SK-N-SH (cell line): ENCODE results near the gene NLRC5. TPM values are rescaled to one million over a fixed set of nuclear protein-coding genes. Genes with fewer than 3 reads are reported as not detected.

Experiments
- CTCF ChIA-PET: fragments of 300-600, 350-600 bp; formaldehyde crosslinking; extraction: SDS; loops from one replicate; lab custom pipeline; 2021; lab: Yijun Ruan, JAX
- POLR2A ChIA-PET: fragments of 350-600 bp; sonication (Branson Sonifier 250); formaldehyde crosslinking; extraction: SDS; loops from one replicate; lab custom pipeline; 2020; ENCODE audit warnings: antibody characterized with exemption, inconsistent platforms; lab: Yijun Ruan, JAX
- DNase-seq: peaks from one replicate; pipeline ENCODE4 v3.0.0; 2012
- H2AFZ ChIP-seq: fragments of 200-600 bp; sonication (generic); 2 replicates; pipeline ENCODE4 v1.8.1; 2016; ENCODE audit warnings: antibody characterized with exemption, mild to moderate bottlenecking, low read depth
- H3F3A ChIP-seq: fragments of 200-600 bp; sonication (generic); replicated peaks from 2 replicates; pipeline ENCODE3; 2016; ENCODE audit warnings: antibody characterized with exemption, mild to moderate bottlenecking; ENCODE audit not compliant: insufficient read depth
- H3K27ac ChIP-seq, 2 experiments: fragments of 200-500 bp in 1 of 2; fragments of 200-600 bp in 1 of 2; sonication (Bioruptor generic) in 1 of 2; sonication (generic), shearing (Covaris generic) in 1 of 2; 2 replicates each; pipeline versions ENCODE4 v1.5.1 to v1.6.1; 2014 to 2016; ENCODE audit warnings: low read depth in 2 of 2, inconsistent platforms in 1 of 2, low read length in 1 of 2, mild to moderate bottlenecking in 1 of 2, mixed read lengths in 1 of 2
- H3K27me3 ChIP-seq: fragments of 200-600 bp; sonication (generic), shearing (Covaris generic); 2 replicates; pipeline ENCODE4 v1.6.1; 2016; ENCODE audit warnings: mixed run types; ENCODE audit not compliant: insufficient read depth
- H3K36me3 ChIP-seq, 2 experiments: fragments of 200-500 bp in 1 of 2; fragments of 200-600 bp in 1 of 2; sonication (Bioruptor generic) in 1 of 2; sonication (generic) in 1 of 2; replicated peaks in 1 of 2; 2 replicates each; pipeline versions ENCODE3 to v1.5.1; 2014 to 2016; ENCODE audit warnings: low read length in 1 of 2, mild to moderate bottlenecking in 1 of 2; ENCODE audit not compliant: insufficient read depth in 2 of 2, control insufficient read depth in 1 of 2
- H3K4me1 ChIP-seq, 2 experiments: fragments of 200-500 bp in 1 of 2; fragments of 200-600 bp in 1 of 2; sonication (Bioruptor generic) in 1 of 2; sonication (generic), shearing (Covaris generic) in 1 of 2; 2 replicates each; pipeline versions ENCODE4 v1.5.1 to v1.6.1; 2014 to 2016; ENCODE audit warnings: low read depth in 1 of 2, low read length in 1 of 2, mixed run types in 1 of 2; ENCODE audit not compliant: insufficient read depth in 2 of 2, control insufficient read depth in 1 of 2
- H3K4me2 ChIP-seq: fragments of 200-600 bp; sonication (generic), shearing (Covaris generic); 2 replicates; pipeline ENCODE4 v1.6.1; 2017; ENCODE audit warnings: mixed run types
- H3K4me3 ChIP-seq, 2 experiments: fragments of 200-500 bp in 1 of 2; fragments of 200-600 bp in 1 of 2; sonication (Bioruptor generic) in 1 of 2; sonication (generic), shearing (Covaris generic) in 1 of 2; 2 replicates each; pipeline versions ENCODE4 v1.5.1 to v1.8.1; 2014 to 2016; ENCODE audit warnings: low read depth in 2 of 2, inconsistent platforms in 1 of 2, low read length in 1 of 2, mild to moderate bottlenecking in 1 of 2, mixed read lengths in 1 of 2, moderate library complexity in 1 of 2
- H3K79me2 ChIP-seq: fragments of 200-600 bp; sonication (generic); 2 replicates; pipeline ENCODE4 v1.8.1; 2017; ENCODE audit warnings: mild to moderate bottlenecking; ENCODE audit not compliant: insufficient read depth
- H3K9ac ChIP-seq: fragments of 200-600 bp; sonication (generic); 2 replicates; pipeline ENCODE4 v1.6.1; 2017; ENCODE audit warnings: mixed run types
- H3K9me2 ChIP-seq: fragments of 200-600 bp; sonication (generic); 2 replicates; pipeline ENCODE4 v1.6.1; 2017; ENCODE audit warnings: mixed run types
- H3K9me3 ChIP-seq: fragments of 200-600 bp; sonication (generic); 2 replicates; pipeline ENCODE4 v1.6.1; 2017; ENCODE audit warnings: mixed run types, mild to moderate bottlenecking, moderate library complexity
- H4K20me1 ChIP-seq: fragments of 200-600 bp; sonication (generic); 2 replicates; pipeline ENCODE4 v1.6.1; 2017; ENCODE audit warnings: mild to moderate bottlenecking, mixed run types; ENCODE audit not compliant: insufficient read depth
- CTCF ChIP-seq: fragments of 200-600 bp; sonication (generic); IDR thresholded peaks from 2 replicates; pipeline ENCODE4 v1.6.1; 2017; ENCODE audit warnings: antibody characterized with exemption, mild to moderate bottlenecking, moderate library complexity
- ELF1 ChIP-seq: IDR thresholded peaks from 2 replicates; pipeline ENCODE4 v1.4.0; 2012
- EP300 ChIP-seq, 2 experiments: IDR thresholded peaks; 2 replicates each; pipeline versions ENCODE4 v1.4.0 to v1.6.1; 2012; ENCODE audit warnings: borderline replicate concordance in 1 of 2, low read depth in 1 of 2, low read length in 1 of 2
- FOXJ3 ChIP-seq: sonication (generic); formaldehyde crosslinking; IDR thresholded peaks from 2 replicates; pipeline ENCODE4 v1.5.1; 2020; ENCODE audit warnings: mild to moderate bottlenecking, missing genetic modification reagents
- FOXM1 ChIP-seq: IDR thresholded peaks from 2 replicates; pipeline ENCODE4 v1.4.0; 2012; ENCODE audit warnings: low read depth, mild to moderate bottlenecking
- GATA2 ChIP-seq: sonication (generic); formaldehyde crosslinking; IDR thresholded peaks from 2 replicates; pipeline ENCODE4 v1.5.0; 2020; ENCODE audit warnings: mild to moderate bottlenecking, missing genetic modification reagents
- MXI1 ChIP-seq: IDR thresholded peaks from 2 replicates; pipeline ENCODE4 v1.6.1; 2012; ENCODE audit warnings: mild to moderate bottlenecking, low read depth, low read length, improper control_type of control experiment
- NFIC ChIP-seq: IDR thresholded peaks from 2 replicates; pipeline ENCODE4 v1.4.0; 2012; ENCODE audit warnings: borderline replicate concordance
- NRF1 ChIP-seq: IDR thresholded peaks from 2 replicates; pipeline ENCODE4 v1.6.1; 2012; ENCODE audit warnings: low read depth, mild to moderate bottlenecking, low read length
- POLR2AphosphoS5 ChIP-seq: IDR thresholded peaks from 2 replicates; pipeline ENCODE4 v1.6.1; 2012; ENCODE audit warnings: low read depth, low read length
- RAD21 ChIP-seq: IDR thresholded peaks from 2 replicates; pipeline ENCODE4 v1.6.1; 2012; ENCODE audit warnings: mild to moderate bottlenecking, low read length
- RCOR1 ChIP-seq: fragments of 150-350 bp; IDR thresholded peaks from 2 replicates; pipeline ENCODE4 v1.6.1; 2017; ENCODE audit warnings: antibody characterized with exemption, low read length
- RFX5 ChIP-seq: IDR thresholded peaks from 2 replicates; pipeline ENCODE4 v1.6.1; 2012; ENCODE audit warnings: mild to moderate bottlenecking, improper control_type of control experiment, low read length
- RXRA ChIP-seq: IDR thresholded peaks from 2 replicates; pipeline ENCODE4 v1.4.0; 2012; ENCODE audit warnings: low read depth, mild to moderate bottlenecking, borderline replicate concordance
- SIN3A ChIP-seq: IDR thresholded peaks from 2 replicates; pipeline ENCODE4 v1.6.1; 2012; ENCODE audit warnings: low read depth, mild to moderate bottlenecking, low read length, moderate library complexity, borderline replicate concordance
- SMC3 ChIP-seq: IDR thresholded peaks from 2 replicates; pipeline ENCODE4 v1.6.1; 2012; ENCODE audit warnings: low read depth, low read length, improper control_type of control experiment
- TAF1 ChIP-seq: IDR thresholded peaks from 2 replicates; pipeline ENCODE4 v1.6.1; 2012; ENCODE audit warnings: low read depth, mild to moderate bottlenecking, low read length, moderate library complexity, borderline replicate concordance
- TCF12 ChIP-seq: IDR thresholded peaks from 2 replicates; pipeline ENCODE4 v1.4.0; 2012
- TEAD4 ChIP-seq: IDR thresholded peaks from 2 replicates; pipeline ENCODE4 v1.4.0; 2012; ENCODE audit warnings: mild to moderate bottlenecking, borderline replicate concordance; ENCODE audit not compliant: insufficient read depth
- USF1 ChIP-seq: IDR thresholded peaks from 2 replicates; pipeline ENCODE4 v1.4.0; 2012; ENCODE audit warnings: low read depth, borderline replicate concordance
- YY1 ChIP-seq: IDR thresholded peaks from 2 replicates; pipeline ENCODE4 v1.4.0; 2012; ENCODE audit warnings: low read depth, mild to moderate bottlenecking
- WGBS: methylation state at CpG from one replicate; pipeline ENCODE4 v1.1.6; 2017; ENCODE audit warnings: low lambda C conversion rate; 5-methylcytosine and 5-hydroxymethylcytosine counted together
- polyA plus RNA-seq, 3 experiments: library from polyadenylated mRNA; depleted of rRNA; stranded (reverse); fragments of >200 nt; gene quantifications; 2 replicates each; pipeline ENCODE4 v1.2.3, GENCODE V29; 2012
- TF ChIP-seq, protein P1 (sequence below): fragments of 150-350 bp; IDR thresholded peaks from 2 replicates; pipeline ENCODE4 v1.6.1; 2016; ENCODE audit warnings: mild to moderate bottlenecking, low read depth, low read length
- TF ChIP-seq, protein P2 (sequence below): IDR thresholded peaks from 2 replicates; pipeline ENCODE4 v1.4.0; 2012; ENCODE audit warnings: low read depth
- TF ChIP-seq, protein P3 (sequence below): IDR thresholded peaks from 2 replicates; pipeline ENCODE4 v1.6.1; 2012; ENCODE audit warnings: mild to moderate bottlenecking, low read depth, low read length, moderate library complexity
- TF ChIP-seq, protein P4 (sequence below): IDR thresholded peaks from 2 replicates; pipeline ENCODE4 v1.4.0; 2012; ENCODE audit warnings: low read depth, borderline replicate concordance

The NLRC5 gene
- polyA plus RNA-seq, 1 of the 3 experiments (the other 2 are of a cell fraction): 6.5 TPM

DNA sequence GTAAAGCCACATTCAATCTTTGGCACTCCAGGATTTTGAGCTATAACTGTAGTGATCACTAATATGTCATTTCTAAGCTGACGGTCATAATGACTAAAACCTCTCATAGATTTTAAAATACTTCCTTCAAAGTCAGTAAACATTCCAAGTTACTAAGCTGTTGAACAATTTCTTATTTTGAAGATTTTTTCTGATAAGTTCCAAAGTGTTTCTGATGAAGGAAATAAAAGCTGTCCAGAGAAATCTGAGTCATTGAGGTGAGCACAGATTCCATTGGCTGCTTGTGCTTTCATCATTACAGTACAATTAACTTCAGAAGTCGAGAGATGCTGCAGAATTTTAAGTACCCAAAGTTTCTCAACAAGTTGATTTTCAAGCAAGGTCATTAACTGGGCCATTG is 23.9 kb downstream of the NLRC5 start:
- H4K20me1 ChIP-seq: no peaks in the 10 kb centered on the region
- no peaks in the 10 kb centered on the region for H3K9me3 ChIP-seq
- peaks cover 0 to 4% of the 10 kb centered on the region in 2 experiments for H3K36me3 ChIP-seq
- no peak for DNase-seq
- no peak overlapping the region for H3K4me3 ChIP-seq
- no peaks in the 10 kb centered on the region for H3K27me3 ChIP-seq
- H3F3A ChIP-seq: peaks cover 5% of the 10 kb centered on the region
- H3K9ac ChIP-seq: no peak overlapping the region
- no peaks in the 10 kb centered on the region for H3K9me2 ChIP-seq
- H3K27ac ChIP-seq: peak overlapping the region in 1 of 2 experiments; percentile 40; a peak in 2 of 4 replicates
- H3K4me2 ChIP-seq: peak overlapping the region; percentile 25; the same call in 1 of the 2 replicates
- no peak overlapping the region for H2AFZ ChIP-seq
- ChIA-PET POLR2A (no interaction called here), CTCF (no interaction called here)
- H3K79me2 ChIP-seq: no peaks in the 10 kb centered on the region; the same call in 1 of the 2 replicates
- H3K4me1 ChIP-seq: peaks cover 0 to 9% of the 10 kb centered on the region in 2 experiments; a peak in 1 of 4 replicates
- 32% methylated on average over 2 of the region's 2 CpGs for WGBS
- TF ChIP-seq TCF12 (peak; percentile 44), MXI1 (no peak), YY1 (no peak), ELF1 (no peak), RXRA (no peak), NFIC (0 out of 2 replicates have a peak, but pooled peaks have one; percentile 22), EP300 (IDR thresholded peaks at IDR 0.05; ENCODE audit: borderline replicate concordance in 1 of 2, low read depth in 1 of 2, low read length in 1 of 2) (peak in 1 of 2 experiments; percentile 29; a peak in 1 of 4 replicates), FOXM1 (no peak), POLR2AphosphoS5 (no peak), FOXJ3 (CRISPR knock-in tag) (no peak), TAF1 (no peak), SIN3A (no peak), SMC3 (no peak), USF1 (no peak), GATA2 (no peak), RFX5 (no peak), CTCF (no peak), TEAD4 (peak; percentile 43; the same call in 1 of the 2 replicates), NRF1 (no peak), RCOR1 (no peak), RAD21 (no peak)
- TF ChIP-seq, protein P1, sequence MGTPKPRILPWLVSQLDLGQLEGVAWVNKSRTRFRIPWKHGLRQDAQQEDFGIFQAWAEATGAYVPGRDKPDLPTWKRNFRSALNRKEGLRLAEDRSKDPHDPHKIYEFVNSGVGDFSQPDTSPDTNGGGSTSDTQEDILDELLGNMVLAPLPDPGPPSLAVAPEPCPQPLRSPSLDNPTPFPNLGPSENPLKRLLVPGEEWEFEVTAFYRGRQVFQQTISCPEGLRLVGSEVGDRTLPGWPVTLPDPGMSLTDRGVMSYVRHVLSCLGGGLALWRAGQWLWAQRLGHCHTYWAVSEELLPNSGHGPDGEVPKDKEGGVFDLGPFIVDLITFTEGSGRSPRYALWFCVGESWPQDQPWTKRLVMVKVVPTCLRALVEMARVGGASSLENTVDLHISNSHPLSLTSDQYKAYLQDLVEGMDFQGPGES: no peak
- TF ChIP-seq, protein P2, sequence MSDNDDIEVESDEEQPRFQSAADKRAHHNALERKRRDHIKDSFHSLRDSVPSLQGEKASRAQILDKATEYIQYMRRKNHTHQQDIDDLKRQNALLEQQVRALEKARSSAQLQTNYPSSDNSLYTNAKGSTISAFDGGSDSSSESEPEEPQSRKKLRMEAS: no peak
- TF ChIP-seq, protein P3, sequence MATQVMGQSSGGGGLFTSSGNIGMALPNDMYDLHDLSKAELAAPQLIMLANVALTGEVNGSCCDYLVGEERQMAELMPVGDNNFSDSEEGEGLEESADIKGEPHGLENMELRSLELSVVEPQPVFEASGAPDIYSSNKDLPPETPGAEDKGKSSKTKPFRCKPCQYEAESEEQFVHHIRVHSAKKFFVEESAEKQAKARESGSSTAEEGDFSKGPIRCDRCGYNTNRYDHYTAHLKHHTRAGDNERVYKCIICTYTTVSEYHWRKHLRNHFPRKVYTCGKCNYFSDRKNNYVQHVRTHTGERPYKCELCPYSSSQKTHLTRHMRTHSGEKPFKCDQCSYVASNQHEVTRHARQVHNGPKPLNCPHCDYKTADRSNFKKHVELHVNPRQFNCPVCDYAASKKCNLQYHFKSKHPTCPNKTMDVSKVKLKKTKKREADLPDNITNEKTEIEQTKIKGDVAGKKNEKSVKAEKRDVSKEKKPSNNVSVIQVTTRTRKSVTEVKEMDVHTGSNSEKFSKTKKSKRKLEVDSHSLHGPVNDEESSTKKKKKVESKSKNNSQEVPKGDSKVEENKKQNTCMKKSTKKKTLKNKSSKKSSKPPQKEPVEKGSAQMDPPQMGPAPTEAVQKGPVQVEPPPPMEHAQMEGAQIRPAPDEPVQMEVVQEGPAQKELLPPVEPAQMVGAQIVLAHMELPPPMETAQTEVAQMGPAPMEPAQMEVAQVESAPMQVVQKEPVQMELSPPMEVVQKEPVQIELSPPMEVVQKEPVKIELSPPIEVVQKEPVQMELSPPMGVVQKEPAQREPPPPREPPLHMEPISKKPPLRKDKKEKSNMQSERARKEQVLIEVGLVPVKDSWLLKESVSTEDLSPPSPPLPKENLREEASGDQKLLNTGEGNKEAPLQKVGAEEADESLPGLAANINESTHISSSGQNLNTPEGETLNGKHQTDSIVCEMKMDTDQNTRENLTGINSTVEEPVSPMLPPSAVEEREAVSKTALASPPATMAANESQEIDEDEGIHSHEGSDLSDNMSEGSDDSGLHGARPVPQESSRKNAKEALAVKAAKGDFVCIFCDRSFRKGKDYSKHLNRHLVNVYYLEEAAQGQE: no peak
- TF ChIP-seq, protein P4, sequence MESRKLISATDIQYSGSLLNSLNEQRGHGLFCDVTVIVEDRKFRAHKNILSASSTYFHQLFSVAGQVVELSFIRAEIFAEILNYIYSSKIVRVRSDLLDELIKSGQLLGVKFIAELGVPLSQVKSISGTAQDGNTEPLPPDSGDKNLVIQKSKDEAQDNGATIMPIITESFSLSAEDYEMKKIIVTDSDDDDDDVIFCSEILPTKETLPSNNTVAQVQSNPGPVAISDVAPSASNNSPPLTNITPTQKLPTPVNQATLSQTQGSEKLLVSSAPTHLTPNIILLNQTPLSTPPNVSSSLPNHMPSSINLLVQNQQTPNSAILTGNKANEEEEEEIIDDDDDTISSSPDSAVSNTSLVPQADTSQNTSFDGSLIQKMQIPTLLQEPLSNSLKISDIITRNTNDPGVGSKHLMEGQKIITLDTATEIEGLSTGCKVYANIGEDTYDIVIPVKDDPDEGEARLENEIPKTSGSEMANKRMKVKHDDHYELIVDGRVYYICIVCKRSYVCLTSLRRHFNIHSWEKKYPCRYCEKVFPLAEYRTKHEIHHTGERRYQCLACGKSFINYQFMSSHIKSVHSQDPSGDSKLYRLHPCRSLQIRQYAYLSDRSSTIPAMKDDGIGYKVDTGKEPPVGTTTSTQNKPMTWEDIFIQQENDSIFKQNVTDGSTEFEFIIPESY: no peak
